AG10803 (cell line): ENCODE measurements around the gene C1R.

Experiments used
- DNase-seq: peaks from one replicate; pipeline ENCODE4 v3.0.0; 2010; ENCODE audit warnings: low read depth
- H3K4me3 ChIP-seq: 2 replicates; pipeline ENCODE4 v1.5.1; 2011; ENCODE audit warnings: mild to moderate bottlenecking, low read length, control low read depth
- TF ChIP-seq, protein P1 (sequence below): conservative IDR thresholded peaks from 2 replicates; pipeline ENCODE4 v1.5.1; 2011; ENCODE audit warnings: mild to moderate bottlenecking, low read length, control low read depth, inconsistent platforms

C1R gene

GRCh38 chr12:7099290-7099996 is 7.2 kb upstream of the C1R start:
- TF ChIP-seq, protein P1, sequence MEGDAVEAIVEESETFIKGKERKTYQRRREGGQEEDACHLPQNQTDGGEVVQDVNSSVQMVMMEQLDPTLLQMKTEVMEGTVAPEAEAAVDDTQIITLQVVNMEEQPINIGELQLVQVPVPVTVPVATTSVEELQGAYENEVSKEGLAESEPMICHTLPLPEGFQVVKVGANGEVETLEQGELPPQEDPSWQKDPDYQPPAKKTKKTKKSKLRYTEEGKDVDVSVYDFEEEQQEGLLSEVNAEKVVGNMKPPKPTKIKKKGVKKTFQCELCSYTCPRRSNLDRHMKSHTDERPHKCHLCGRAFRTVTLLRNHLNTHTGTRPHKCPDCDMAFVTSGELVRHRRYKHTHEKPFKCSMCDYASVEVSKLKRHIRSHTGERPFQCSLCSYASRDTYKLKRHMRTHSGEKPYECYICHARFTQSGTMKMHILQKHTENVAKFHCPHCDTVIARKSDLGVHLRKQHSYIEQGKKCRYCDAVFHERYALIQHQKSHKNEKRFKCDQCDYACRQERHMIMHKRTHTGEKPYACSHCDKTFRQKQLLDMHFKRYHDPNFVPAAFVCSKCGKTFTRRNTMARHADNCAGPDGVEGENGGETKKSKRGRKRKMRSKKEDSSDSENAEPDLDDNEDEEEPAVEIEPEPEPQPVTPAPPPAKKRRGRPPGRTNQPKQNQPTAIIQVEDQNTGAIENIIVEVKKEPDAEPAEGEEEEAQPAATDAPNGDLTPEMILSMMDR: no peak
- no peak for DNase-seq
- no peak overlapping the region for H3K4me3 ChIP-seq

DNA sequence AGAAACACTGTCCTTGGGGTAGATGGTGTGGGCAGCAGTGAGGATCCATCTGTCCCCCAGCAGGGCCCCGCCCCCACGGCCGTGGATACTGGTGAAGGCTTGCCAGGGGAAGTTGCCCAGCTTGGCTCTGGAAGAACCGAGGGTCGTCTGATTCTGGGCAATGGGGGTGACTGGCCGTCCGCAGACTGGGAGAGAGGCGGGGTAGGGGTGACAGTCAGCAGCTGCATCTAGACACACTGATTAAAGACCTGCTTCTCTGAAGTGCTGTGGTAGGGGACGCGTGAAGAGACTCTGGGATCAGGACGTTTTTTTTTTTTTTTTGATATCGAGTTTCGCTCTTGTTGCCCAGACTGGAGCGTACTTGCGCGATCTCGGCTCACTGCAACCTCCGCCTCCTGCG is 4.7 kb upstream of the C1R start:
- no peak for DNase-seq
- TF ChIP-seq, protein P1: no peak
- no peak overlapping the region for H3K4me3 ChIP-seq

DNA sequence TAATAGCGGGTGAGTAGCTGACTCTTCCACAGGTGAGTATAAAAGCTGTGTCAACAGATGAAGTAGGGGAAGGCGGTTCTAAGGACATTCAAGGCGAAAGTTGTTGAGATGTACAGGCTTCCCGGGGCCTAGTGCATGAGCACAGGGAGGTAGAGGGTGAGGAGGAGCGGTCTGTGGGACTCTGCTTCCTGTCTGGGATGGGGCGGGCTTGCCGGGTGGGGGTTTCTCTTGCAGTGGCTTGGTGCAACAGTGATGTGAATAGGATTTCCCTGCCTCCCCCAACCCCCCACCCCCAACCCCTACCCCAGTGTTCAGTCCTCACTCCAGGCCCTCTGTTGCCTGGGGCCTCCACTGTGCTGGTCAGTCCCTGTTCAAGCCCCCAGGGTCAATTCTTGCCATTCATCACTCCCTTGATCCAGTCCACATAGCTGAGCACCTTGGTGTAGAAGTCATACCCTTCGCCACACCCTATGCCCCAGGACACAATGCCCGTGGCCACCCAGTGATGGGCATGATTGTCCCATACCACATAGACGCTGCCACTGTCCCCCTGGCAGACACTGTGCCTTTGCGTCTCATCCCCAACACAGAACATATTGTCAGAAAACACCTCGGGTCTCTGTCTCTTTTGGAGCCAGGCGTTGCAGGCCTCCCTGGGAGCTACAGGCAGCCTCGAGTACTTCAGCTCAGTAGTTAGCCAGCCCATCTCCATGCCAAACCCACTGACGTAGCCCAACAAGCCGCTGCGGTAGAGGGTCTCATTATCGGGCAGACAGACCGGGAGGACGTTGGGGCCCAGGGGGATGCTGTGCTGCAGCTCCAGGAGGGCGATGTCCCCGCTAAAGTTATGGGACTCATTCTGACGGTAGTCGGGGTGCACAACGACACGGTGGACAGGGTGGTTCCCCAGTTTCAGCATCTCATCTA is 4.0 kb upstream of the C1R start:
- no peak for DNase-seq
- TF ChIP-seq, protein P1: no peak
- H3K4me3 ChIP-seq: no peak overlapping the region

DNA sequence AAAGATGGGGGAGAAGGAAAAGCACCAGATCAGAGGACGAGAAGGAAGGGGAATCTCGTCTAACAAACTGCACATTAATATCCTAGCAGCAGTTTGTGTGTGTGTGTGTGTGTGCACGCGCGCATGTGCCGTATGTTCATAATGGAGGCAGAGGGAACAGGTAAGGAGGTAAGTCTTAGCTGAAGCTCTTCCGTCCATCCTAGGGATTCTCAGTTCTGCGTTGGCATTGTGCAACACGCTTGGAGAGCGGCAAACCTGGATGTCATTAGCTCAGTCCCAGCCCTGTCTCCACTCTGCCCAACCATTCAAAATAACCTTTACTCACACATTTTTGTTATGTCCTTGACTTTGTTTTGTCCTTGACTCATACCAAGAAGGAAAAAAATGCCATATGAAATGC is 1.6 kb upstream of the C1R start:
- peak; percentile 80 for DNase-seq
- no peak overlapping the region for H3K4me3 ChIP-seq
- TF ChIP-seq, protein P1: no peak

DNA sequence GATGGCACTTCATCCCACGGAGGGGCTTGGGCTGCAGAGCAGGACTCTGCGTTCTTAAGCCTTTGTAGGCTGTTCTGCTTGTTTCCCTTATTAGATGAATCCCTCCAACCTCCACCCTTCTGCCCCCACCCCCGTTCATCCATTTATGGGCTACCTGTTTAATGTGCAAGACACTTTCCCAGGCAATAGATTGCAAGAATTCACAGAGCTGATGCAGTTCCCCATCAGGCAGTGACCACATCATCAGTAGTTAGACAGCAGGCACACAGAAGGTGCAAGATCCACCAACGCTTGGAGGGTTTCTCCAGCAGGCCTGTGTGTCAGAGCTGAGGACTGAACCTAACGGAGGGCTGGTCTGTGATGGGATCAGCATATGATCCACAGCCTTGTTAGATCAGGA is 1.2 kb upstream of the C1R start:
- TF ChIP-seq, protein P1: no peak
- no peak overlapping the region for H3K4me3 ChIP-seq
- DNase-seq: no peak

DNA sequence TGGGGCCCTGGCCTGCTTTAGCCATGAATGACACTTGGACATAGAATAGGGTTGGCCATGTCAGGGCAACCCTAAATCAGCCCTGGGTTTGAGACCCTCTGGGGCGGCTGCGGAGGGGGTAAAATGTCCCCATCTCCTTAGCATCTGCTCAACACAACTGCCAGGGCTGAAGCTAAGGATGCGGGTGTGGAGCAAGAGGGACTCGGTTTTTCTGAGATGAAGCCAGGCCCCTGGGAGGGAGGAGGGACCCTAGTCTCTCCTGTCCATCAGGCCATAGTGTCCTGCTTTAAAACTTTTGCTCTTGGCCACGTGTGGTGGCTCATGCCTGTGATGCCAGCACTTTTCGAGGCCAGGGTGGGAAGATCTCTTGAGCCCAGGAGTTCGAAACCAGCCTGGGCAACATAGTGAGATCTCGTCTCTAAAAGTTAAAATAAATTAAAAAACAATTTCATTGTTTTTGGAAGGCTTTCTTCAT is 778 bp upstream of the C1R start:
- TF ChIP-seq, protein P1: no peak
- DNase-seq: no peak
- H3K4me3 ChIP-seq: no peak overlapping the region
